ENCODE results near the gene MKRN2OS.

DNA sequence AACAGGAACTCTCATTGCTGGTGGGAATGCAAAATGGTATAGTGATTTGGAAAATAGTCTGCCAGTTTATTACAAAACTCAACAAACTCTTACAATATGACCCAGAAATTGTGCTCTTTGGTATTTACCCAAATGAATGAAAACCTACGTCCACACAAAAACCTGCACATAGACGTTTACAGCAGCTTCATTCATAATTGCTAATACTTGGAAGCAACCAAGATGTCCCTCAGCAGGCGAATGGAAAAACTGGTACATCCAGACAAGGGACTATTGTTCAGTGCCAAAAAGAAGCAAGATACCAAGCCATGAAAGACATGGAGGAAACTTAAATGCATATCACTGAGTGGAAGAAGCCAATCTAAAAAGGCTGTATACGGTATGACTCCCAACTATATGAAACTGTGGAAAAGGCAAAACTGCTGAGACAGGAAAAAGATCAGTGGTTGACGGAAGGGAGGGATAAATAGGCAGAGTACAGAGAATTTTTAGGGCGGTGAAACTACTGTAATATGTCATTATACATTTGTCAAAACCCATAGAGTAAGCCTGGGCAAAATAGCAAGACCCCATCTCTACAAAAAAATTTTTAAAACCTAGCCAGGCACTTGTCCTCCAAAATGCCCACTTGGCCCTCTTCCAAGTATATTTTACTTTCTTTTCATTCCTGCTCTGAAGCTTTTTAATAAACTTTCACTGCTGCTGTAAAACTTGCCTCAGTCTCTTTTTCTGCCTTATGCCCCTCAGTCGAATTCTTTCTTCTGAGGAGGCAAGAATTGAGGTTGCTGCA, 4.9 kb upstream of the MKRN2OS start:
- TF ChIP-seq POLR2AphosphoS5 (IDR thresholded peaks at IDR 0.05; ENCODE audit: low read depth, low read length), result no peak
- no peak for TF ChIP-seq SIN3A (IDR thresholded peaks at IDR 0.05; ENCODE audit: borderline replicate concordance, insufficient read depth, low read length)

All from PFSK-1 (cell line).